Heart left ventricle (tissue), 16 donors: ENCODE results near the gene AP2S1. TPM values are rescaled to one million over a fixed set of nuclear protein-coding genes. Genes with fewer than 3 reads are reported as not detected.

Experiments used
- ATAC-seq, 4 donors: fragments of 200-7000 bp; cut with Tn5 transposase; one replicate each; pipeline ENCODE4 v1.9.1; 2020 to 2022; ENCODE audit warnings: moderate library complexity in 4 of 4, mild to moderate bottlenecking in 3 of 4, moderate number of reproducible peaks in 1 of 4
- DNase-seq, 5 donors: peaks; one replicate each; pipeline ENCODE4 v3.0.0-alpha.2; 2020
- H3K27ac ChIP-seq, 12 donors: fragments of 200-600 bp; sonication (generic) in 4 of 12; one replicate each; pipeline versions ENCODE4 v1.5.0 to v1.8.0; 2016 to 2022; ENCODE audit warnings: mild to moderate bottlenecking in 2 of 12
- H3K27me3 ChIP-seq, 9 donors: fragments of 200-600 bp; sonication (generic) in 2 of 9; one replicate each; pipeline versions ENCODE4 v1.5.1 to v1.8.0; 2016 to 2022; ENCODE audit warnings: mild to moderate bottlenecking in 3 of 9
- H3K36me3 ChIP-seq, 9 donors: fragments of 200-600 bp; sonication (generic) in 2 of 9; one replicate each; pipeline versions ENCODE4 v1.5.0 to v1.8.0; 2018 to 2022; ENCODE audit warnings: mild to moderate bottlenecking in 2 of 9
- H3K4me1 ChIP-seq, 12 donors: fragments of 200-600 bp; sonication (generic) in 4 of 12; one replicate each; pipeline versions ENCODE4 v1.5.0 to v1.8.0; 2016 to 2022; ENCODE audit warnings: mild to moderate bottlenecking in 3 of 12
- H3K4me3 ChIP-seq, 12 donors: fragments of 200-600 bp; sonication (generic) in 4 of 12; one replicate each; pipeline versions ENCODE4 v1.5.0 to v1.8.0; 2017 to 2022; ENCODE audit warnings: mild to moderate bottlenecking in 9 of 12, moderate library complexity in 4 of 12
- H3K9me3 ChIP-seq, 12 donors: fragments of 200-600 bp; sonication (generic) in 4 of 12; one replicate each; pipeline versions ENCODE4 v1.5.0 to v1.8.0; 2016 to 2022; ENCODE audit warnings: mild to moderate bottlenecking in 1 of 12
- CTCF ChIP-seq, 12 donors: fragments of 200-600 bp; sonication (generic) in 4 of 12; IDR thresholded peaks; one replicate each; pipeline versions ENCODE4 v1.5.0 to v1.8.0; 2018 to 2022; ENCODE audit warnings: antibody characterized with exemption in 12 of 12, mild to moderate bottlenecking in 5 of 12
- POLR2A ChIP-seq, 2 donors: fragments of 450-650 bp; IDR thresholded peaks; one replicate each; pipeline ENCODE4 v1.6.1; 2017; ENCODE audit warnings: antibody characterized with exemption in 2 of 2, mild to moderate bottlenecking in 2 of 2, moderate library complexity in 2 of 2
- WGBS, 4 donors: extraction: QIAGEN DNeasy Blood & Tissue Kit in 2 of 4; methylation state at CpG; one replicate each; pipeline versions ENCODE4 v1.1.5 to v1.1.7; 2013 to 2018; 5-methylcytosine and 5-hydroxymethylcytosine counted together
- intact Hi-C, 10 donors: fragments of 100-400 bp; cut with DNase I; formaldehyde crosslinking; loops; one replicate each; pipeline versions ENCODE4 v1.11.1 to v1.14.2; 2022
- polyA plus RNA-seq, 2 donors: library from polyadenylated mRNA; stranded (reverse); fragments of 200-250 nt; gene quantifications; one replicate each; pipeline ENCODE4 v1.2.3, GENCODE V29; 2013
- total RNA-seq, 9 donors: library from RNA; depleted of rRNA in 2 of 9; stranded (reverse); fragments of >200 nt in 2 of 9; fragmentation: NEBNext Ultra II Directional in 3 of 9; extraction: Animal tissue kit (Norgen Biotek cat#: 25700) in 3 of 9; gene quantifications; one replicate each; pipeline versions ENCODE4 v1.1.0 to v1.2.4, GENCODE V29; 2016 to 2023
- donor health status: ischemic (EF 13 %, LVEDD 7.1; RV severe dilation, severe dysfunction).
- donor health status: healthy with polysubstance abuse.
- donor health status: DM: no; HTN: yes; CAD: no.
- donor health status: DM: no; HTN: no; CAD: no.
- donor health status: ischemic (EF 25% LVEDD 6.9; RV normal size, moderate dysfunction).
- donor health status: ischemic (EF 25% LVEDD 5.7; RV mildly dilated, moderate dysfunction).
- donor health status: healthy.
- donor health status: DM: yes; HTN: yes; CAD: no.
- donor health status: ischemic (EF 35%, LVEDD 5.7; RV mildly dilated, moderate dysfunction).
- donor health status: nonischemic (EF 11% LVEDD 7.7; RV severe dilation, severe dysfunction).
- donor health status: DM: yes; HTN: yes; CAD: no.
- donor health status: PGD.
- donor health status: ischemic (EF 29% LVEDD 5.4; RV normal size, mild dysfunction).
- donor health status: nonischemic (EF 23%, LVEDD 6.1; RV moderate dilation, normal function).

The AP2S1 gene
- total and polyA plus RNA-seq, 11 donors: 75.3 to 166 (median 84.9) TPM

- 32 to 41% (median 35%) methylated on average over 3 of the region's 3 CpGs for WGBS, 4 donors
These were observed 15.9 kb upstream of the AP2S1 start for GRCh38 chr19:46866407-46867136.

GRCh38 chr19:46863818-46864629 is 13.4 kb upstream of the AP2S1 start:
- peaks cover 5 to 80% (median 55%) of the 10 kb centered on the region in 12 donors for H3K4me1 ChIP-seq
- DNase-seq: peak in 1 of 5 donors; percentile 27
- WGBS, 4 donors: 19 to 26% (median 22%) methylated on average over 6 of the region's 6 CpGs
- H3K9me3 ChIP-seq: no peaks in the 10 kb centered on the region
- H3K4me3 ChIP-seq: peak overlapping the region in 9 of 12 donors; percentile 72 to 96 (median 88)
- no peaks in the 10 kb centered on the region for H3K27me3 ChIP-seq
- TF ChIP-seq POLR2A (IDR thresholded peaks at IDR 0.05) (no peak), CTCF (IDR thresholded peaks at IDR 0.05) (no peak)
- intact Hi-C loops: loop anchor here in 8 of 10 donors (5.0 to 10.0 kb wide), 6 partner anchors 38 to 241 kb away; no protein-coding TSS in a partner anchor
- ATAC-seq: no peak
- peak overlapping the region; percentile 14 to 100 (median 98) for H3K27ac ChIP-seq
- no peaks in the 10 kb centered on the region for H3K36me3 ChIP-seq

More at GRCh38 chr19:46866407-46867136, 15.9 kb upstream of the AP2S1 start:
- DNase-seq (no peak), ATAC-seq (no peak)
- Histone ChIP-seq H3K4me1 (peaks cover 5 to 78% (median 50%) of the 10 kb centered on the region in 12 donors), H3K36me3 (no peaks in the 10 kb centered on the region), H3K4me3 (no peak overlapping the region), H3K9me3 (no peaks in the 10 kb centered on the region), H3K27me3 (no peaks in the 10 kb centered on the region), H3K27ac (peak overlapping the region in 9 of 12 donors; percentile 18 to 62 (median 25))
- TF ChIP-seq POLR2A (IDR thresholded peaks at IDR 0.05) (no peak), CTCF (IDR thresholded peaks at IDR 0.05) (no peak)
- intact Hi-C loops: loop anchor here in 3 of 10 donors (5.0 to 10.0 kb wide), 4 partner anchors 36 to 238 kb away; no protein-coding TSS in a partner anchor

- intact Hi-C loops: loop anchor here in 8 of 10 donors (5.0 to 10.0 kb wide), 6 partner anchors 39 to 242 kb away; no protein-coding TSS in a partner anchor
- Histone ChIP-seq H3K4me1 (peaks cover 5 to 74% (median 55%) of the 10 kb centered on the region in 12 donors), H3K27ac (peak overlapping the region; percentile 14 to 100 (median 98)), H3K9me3 (no peaks in the 10 kb centered on the region), H3K27me3 (no peaks in the 10 kb centered on the region), H3K36me3 (no peaks in the 10 kb centered on the region), H3K4me3 (peak overlapping the region in 10 of 12 donors; percentile 5 to 96 (median 87))
- peak in 1 of 5 donors; percentile 5 for DNase-seq
- WGBS, 4 donors: 21 to 33% (median 32%) methylated on average over 4 of the region's 4 CpGs
- ATAC-seq: no peak
- TF ChIP-seq CTCF (IDR thresholded peaks at IDR 0.05) (no peak), POLR2A (IDR thresholded peaks at IDR 0.05) (no peak)
These were observed 12.5 kb upstream of the AP2S1 start for GRCh38 chr19:46862974-46863632.
